ENCODE measurements around the gene SLC22A17.
A peak's percentile ranks its signal among the peaks of the same experiment; 100 is the strongest.
"Not testable (repeated sequence)": the region's sequence is repeated elsewhere in the genome, so short reads cannot be mapped to it uniquely, and the experiment has no call there.

Gene SLC22A17

GRCh38 chr14:23327947-23328744 is 24.5 kb downstream of the SLC22A17 start:
- DNase-seq = peak; percentile 58 to 88 (median 76)

GRCh38 chr14:23326491-23327332 is 26.0 kb downstream of the SLC22A17 start:
- peak in 1 of 3 experiments; percentile 33 for DNase-seq

GRCh38 chr14:23325746-23326145 is 26.9 kb downstream of the SLC22A17 start:
- not testable (repeated sequence) for DNase-seq

DNA sequence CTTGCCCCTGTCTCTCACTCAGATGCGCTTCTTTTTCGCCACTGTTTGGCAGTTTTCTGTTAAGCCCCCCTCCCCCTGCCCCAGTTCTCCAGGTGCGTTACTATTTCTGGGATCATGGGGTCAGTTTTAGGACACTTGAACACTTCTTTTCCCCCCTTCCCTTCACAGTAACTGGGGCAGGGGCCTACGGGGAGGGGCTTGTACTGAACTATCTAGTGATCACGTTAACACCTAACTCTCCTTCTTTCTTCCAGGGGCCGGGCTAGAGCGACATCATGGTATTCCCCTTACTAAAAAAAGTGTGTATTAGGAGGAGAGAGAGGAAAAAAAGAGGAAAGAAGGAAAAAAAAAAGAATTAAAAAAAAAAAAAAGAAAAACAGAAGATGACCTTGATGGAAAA is 27.7 kb downstream of the SLC22A17 start:
- DNase-seq = no peak

- no peak for DNase-seq
Observed at GRCh38 chr14:23324455-23324846, 28.2 kb downstream of the SLC22A17 start.

DNA sequence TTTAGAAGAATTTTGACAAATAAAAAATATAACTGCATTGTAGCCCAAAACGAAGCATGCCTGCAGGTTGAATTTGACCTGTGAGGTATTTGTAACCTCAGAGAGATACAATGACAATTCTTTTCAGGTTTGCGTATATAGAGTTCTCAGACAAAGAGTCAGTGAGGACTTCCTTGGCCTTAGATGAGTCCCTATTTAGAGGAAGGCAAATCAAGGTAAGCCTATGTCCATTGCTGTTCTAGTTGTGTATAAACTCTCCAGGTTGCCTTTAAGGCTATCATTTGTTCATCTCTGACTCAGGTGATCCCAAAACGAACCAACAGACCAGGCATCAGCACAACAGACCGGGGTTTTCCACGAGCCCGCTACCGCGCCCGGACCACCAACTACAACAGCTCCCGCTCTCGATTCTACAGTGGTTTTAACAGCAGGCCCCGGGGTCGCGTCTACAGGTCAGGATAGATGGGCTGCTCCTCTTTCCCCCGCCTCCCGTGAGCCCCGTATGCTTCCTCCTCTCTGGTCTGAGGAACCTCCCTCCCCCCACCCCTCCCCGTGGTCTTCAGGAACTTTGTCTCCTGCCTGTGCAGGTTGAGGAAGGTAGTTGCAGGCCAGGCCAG is 28.7 kb downstream of the SLC22A17 start:
- DNase-seq = no peak

DNA sequence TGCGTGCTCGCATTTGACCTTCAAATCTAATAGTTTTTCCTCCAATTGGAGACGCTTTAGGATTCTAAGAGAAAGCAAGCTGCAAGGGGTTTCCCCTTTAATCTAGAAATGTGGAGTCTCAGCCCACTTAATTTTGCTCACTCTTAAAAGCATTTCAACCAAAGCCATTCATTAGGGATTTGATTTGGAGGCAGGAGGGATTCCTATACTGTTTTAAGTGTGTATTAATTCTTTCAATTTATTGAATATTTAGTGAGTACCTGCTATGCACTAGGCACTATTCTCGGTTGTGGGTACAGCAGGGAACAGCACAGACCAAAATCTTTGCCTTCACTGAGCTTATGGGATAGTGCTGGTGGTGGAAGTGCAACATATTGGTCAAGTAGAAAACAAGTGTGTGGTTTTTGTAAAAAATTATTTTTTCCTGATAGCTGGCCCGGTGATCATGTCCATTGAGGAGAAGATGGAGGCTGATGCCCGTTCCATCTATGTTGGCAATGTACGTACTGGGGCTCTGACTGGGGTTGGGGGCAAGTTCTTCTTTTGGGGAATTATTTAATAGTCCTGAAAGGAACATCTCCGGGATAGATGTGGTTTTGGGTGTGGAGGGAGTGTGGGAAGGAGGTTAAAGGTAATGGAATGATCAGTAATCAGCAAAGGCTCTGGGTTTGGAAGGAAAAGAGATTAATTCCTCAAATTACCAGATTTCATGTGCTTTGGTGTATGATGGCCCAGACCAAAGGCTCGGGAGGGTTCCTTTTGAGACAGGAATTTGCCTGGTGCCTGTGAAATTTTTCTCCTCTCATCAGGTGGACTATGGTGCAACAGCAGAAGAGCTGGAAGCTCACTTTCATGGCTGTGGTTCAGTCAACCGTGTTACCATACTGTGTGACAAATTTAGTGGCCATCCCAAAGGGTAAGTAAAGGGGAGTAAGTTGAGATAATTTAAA is 29.8 kb downstream of the SLC22A17 start:
- DNase-seq = no peak

DNA sequence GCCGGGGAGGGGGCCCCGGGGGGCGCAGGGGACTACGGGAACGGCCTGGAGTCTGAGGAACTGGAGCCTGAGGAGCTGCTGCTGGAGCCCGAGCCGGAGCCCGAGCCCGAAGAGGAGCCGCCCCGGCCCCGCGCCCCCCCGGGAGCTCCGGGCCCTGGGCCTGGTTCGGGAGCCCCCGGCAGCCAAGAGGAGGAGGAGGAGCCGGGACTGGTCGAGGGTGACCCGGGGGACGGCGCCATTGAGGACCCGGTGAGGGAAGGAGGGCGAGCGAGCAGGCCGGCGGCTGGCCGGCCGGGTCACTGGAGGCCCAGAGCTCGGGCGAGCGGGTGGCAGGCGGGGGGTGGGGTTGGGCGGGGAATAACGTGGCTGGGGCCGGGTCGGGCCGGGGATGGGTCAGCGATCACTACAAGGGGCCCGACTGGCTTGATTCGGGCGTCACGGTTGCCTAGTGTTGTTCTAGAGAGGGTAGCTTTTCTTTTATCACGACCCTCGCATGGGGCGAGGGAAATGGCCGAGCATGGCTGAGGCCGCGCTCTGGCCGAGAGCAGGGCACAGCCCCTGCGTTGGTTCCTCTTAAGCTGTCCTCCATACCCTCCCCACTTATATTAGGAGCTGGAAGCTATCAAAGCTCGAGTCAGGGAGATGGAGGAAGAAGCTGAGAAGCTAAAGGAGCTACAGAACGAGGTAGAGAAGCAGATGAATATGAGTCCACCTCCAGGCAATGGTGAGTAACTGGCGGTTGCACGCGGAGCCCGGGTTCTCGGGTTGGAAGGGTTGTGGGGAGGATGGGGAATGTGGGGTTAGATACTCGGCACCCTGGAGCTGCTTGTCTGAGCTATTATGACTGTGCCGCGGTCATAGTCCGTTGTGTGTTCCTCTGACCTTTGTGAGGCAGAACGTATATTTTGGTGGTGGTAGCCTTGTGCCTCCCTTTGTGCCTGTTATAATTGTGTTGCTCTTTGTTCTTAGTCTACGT is 30.8 kb downstream of the SLC22A17 start:
- peak in 2 of 3 experiments; percentile 68 to 77 for DNase-seq

GRCh38 chr14:23320584-23321571 is 31.8 kb downstream of the SLC22A17 start, which contains the start of gene PABPN1:
Gene PABPN1, plus strand, starts transcription at chr14:23321457. Its CDS starts 13 bp downstream, at chr14:23321470.
- DNase-seq = peak; percentile 100

- no peak for DNase-seq
Observed at GRCh38 chr14:23319746-23320583, 32.7 kb downstream of the SLC22A17 start.

DNA sequence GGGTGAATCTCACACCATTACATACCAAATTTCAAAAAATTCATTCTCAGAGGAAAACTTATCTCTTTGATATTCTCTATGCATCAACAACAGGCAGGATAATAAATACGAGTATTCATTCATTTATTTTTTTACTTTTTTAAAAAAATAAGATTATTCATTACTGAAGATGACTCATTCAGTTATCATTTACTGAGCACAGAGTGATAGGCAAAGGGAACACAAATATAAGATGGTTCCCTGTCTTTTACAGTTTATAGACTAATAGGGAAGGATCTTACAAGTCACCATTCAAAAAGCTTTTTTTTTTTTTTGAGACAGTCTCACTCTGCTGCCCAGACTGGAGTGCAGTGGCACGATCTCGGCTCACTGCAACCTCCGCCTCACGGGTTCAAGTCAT is 36.4 kb downstream of the SLC22A17 start:
- no peak for DNase-seq

GRCh38 chr14:23310546-23310945 is 42.1 kb downstream of the SLC22A17 start:
- no peak for DNase-seq

- DNase-seq = no peak
Observed at GRCh38 chr14:23308721-23309445, 43.8 kb downstream of the SLC22A17 start.

GRCh38 chr14:23307687-23308644 is 44.7 kb downstream of the SLC22A17 start:
- DNase-seq = no peak

DNA sequence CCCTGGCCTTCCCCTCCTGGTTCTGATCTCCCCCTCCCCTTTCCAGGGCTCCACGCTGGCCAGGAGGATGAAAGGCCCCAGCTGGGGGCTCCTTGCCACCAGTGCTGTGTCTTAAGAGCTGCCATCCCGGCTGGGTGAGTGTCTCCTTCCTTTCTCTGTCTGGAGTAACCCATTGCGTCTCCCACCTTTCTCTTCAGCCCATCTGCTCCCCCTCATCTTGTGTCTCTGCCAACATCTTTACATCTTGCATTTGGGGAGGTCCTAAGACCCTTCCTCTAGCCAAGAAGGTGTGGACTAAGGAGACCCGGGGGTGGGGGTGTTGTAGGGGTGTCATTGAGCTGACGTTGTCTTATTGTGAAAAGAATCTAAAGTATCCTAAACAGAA is 45.5 kb downstream of the SLC22A17 start:
- DNase-seq = no peak

- DNase-seq = peak; percentile 86 to 94 (median 92)
Observed at GRCh38 chr14:23306412-23307145, 46.1 kb downstream of the SLC22A17 start, which contains the start of gene BCL2L2. Gene BCL2L2, plus strand, starts transcription at chr14:23306833. Its CDS starts 935 bp downstream, at chr14:23307768.
